ENCODE measurements around the gene XKR7.

GRCh38 chr20:31981784-31982183 lies 13.8 kb downstream of the XKR7 start:
- TF ChIP-seq CTCF (IDR thresholded peaks at IDR 0.05): no peak
- TF ChIP-seq POLR2A (IDR thresholded peaks at IDR 0.05): no peak

Measured in right lobe of liver (tissue), 4 donors.